Upper lobe of left lung (tissue), 6 donors: ENCODE measurements around the gene NME3. TPM values are rescaled to one million over a fixed set of nuclear protein-coding genes. Genes with fewer than 3 reads are reported as not detected.

Source experiments
- ATAC-seq, 2 donors: fragments of 200-7000 bp; cut with Tn5 transposase; one replicate each; pipeline ENCODE4 v1.9.1; 2022; ENCODE audit warnings: mild to moderate bottlenecking in 2 of 2, moderate library complexity in 2 of 2; ENCODE audit not compliant: low FRiP score in 2 of 2
- DNase-seq, 2 donors: peaks; one replicate each; pipeline ENCODE4 v3.0.0-alpha.2; 2019 to 2020
- H3K27ac ChIP-seq, 4 donors: fragments of 200-600 bp; sonication (generic); one replicate each; pipeline ENCODE4 v1.5.1; 2016 to 2019
- H3K27me3 ChIP-seq, 4 donors: fragments of 200-600 bp; sonication (generic); one replicate each; pipeline ENCODE4 v1.5.1; 2017 to 2019
- H3K36me3 ChIP-seq, 4 donors: fragments of 200-600 bp; sonication (generic); one replicate each; pipeline ENCODE4 v1.5.1; 2016 to 2019
- H3K4me1 ChIP-seq, 4 donors: fragments of 200-600 bp; sonication (generic); one replicate each; pipeline ENCODE4 v1.5.1; 2018 to 2019
- H3K4me3 ChIP-seq, 4 donors: fragments of 200-600 bp; sonication (generic); one replicate each; pipeline ENCODE4 v1.5.1; 2017 to 2019; ENCODE audit warnings: mild to moderate bottlenecking in 2 of 4, moderate library complexity in 1 of 4
- H3K9me3 ChIP-seq, 4 donors: fragments of 200-600 bp; sonication (generic); one replicate each; pipeline ENCODE4 v1.5.1; 2018 to 2019
- EP300 ChIP-seq, 4 donors: sonication (generic); formaldehyde crosslinking; IDR thresholded peaks; one replicate each; pipeline ENCODE4 v1.5.1; 2017; ENCODE audit warnings: antibody characterized with exemption in 4 of 4, control low read depth in 2 of 4
- POLR2A ChIP-seq, 4 donors: fragments of 450-650 bp; IDR thresholded peaks; one replicate each; pipeline ENCODE4 v1.5.1; 2016 to 2017; ENCODE audit warnings: antibody characterized with exemption in 4 of 4, mild to moderate bottlenecking in 2 of 4
- POLR2AphosphoS5 ChIP-seq, 2 donors: sonication (generic); formaldehyde crosslinking; IDR thresholded peaks; one replicate each; pipeline ENCODE4 v1.5.1; 2017; ENCODE audit warnings: antibody characterized with exemption in 2 of 2
- WGBS, 2 donors: methylation state at CpG; one replicate each; pipeline ENCODE4 v1.1.5; 2017 to 2018; 5-methylcytosine and 5-hydroxymethylcytosine counted together
- total RNA-seq, 6 donors: library from RNA; depleted of rRNA in 4 of 6; stranded (reverse); fragments of >200 nt in 4 of 6; gene quantifications; one replicate each; pipeline versions ENCODE4 v1.1.0 to v1.2.1, GENCODE V29; 2016 to 2021
- TF ChIP-seq, protein P1 (sequence below), 6 experiments: fragments of 450-650 bp in 4 of 6; fragments of 200-600 bp in 2 of 6; sonication (generic) in 2 of 6; IDR thresholded peaks; one replicate each; pipeline ENCODE4 v1.5.1; 2016 to 2019; ENCODE audit warnings: antibody characterized with exemption in 6 of 6
- donor health status: DM: no; HTN: no; CAD: no; lungs with moderate emphysema.
- donor health status: DM: no; HTN: yes; CAD: no; lungs with severe emphysema.

The NME3 gene
- total RNA-seq, 6 donors from 2014 or later = 57.8 to 155 (median 78.9) TPM

DNA sequence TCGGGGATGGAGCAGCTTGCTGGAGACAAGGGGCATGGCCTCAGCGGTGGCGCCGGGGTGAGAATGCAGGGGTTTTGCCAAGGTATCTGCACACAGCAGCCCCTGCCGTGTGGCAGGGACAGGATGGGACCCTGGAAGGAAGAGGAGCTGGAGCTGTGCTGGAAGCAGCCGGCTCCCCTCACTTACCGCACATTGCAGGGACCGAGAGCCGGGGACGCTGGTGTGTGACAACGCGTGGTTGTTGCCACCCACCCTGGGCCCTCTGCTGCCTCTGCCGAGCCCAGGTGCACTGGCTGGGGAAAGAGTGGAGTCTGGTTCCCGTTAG is 14.5 kb upstream of the NME3 start:
- peak in 1 of 2 donors; percentile 62 for DNase-seq
- H3K36me3 ChIP-seq = peaks cover 3 to 56% (median 34%) of the 10 kb centered on the region in 4 donors

DNA sequence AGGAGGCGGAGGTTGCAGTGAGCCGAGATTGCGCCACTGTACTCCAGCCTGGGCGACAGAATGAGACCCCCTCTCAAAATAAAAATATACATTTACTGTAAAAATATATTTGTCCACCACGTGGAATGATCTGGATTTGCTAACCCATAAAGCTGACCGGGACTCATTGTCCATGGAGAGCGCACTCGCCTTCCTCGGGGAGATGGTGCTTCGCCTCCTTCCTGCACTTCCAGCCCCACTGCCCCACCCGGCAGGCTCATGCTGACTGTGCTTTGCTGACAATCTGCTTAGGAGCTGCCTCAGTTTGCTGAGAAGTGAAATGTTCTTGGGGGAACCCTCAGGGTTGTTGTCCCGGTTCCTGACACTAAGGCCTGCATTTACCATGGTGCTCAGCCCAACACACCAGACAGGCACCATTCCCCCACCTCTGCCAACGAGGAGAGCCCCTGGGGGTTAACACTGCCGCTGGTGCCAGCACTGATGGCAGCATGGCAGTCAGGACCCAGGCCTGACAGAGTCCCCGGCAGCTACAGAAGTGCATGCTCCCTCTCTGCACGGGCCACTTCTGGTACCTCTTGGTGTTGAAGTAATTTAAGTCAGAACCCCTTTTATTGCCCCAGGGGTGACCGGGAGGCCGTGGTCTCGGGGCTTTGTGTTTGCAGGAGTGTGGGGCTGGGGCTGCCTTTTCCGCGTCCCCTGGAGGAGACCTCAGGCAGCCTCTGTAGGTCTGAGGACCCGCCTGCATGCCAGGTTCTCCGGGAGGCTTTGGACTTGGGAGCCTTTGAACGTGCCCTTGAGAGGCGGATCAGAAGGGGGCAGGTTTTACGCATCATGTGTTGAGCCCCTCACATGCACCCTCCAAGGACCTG is 13.9 kb upstream of the NME3 start:
- 90 to 92% methylated on average over 15 to 26 of the region's 26 CpGs for WGBS, 2 donors
- Histone ChIP-seq H3K4me1 (peaks cover 23 to 43% (median 25%) of the 10 kb centered on the region in 4 donors), H3K9me3 (no peaks in the 10 kb centered on the region), H3K36me3 (peaks cover 3 to 55% (median 32%) of the 10 kb centered on the region in 4 donors), H3K27me3 (no peaks in the 10 kb centered on the region), H3K4me3 (no peak overlapping the region), H3K27ac (no peak overlapping the region)
- ATAC-seq (no peak), DNase-seq (no peak)
- TF ChIP-seq POLR2AphosphoS5 (IDR thresholded peaks at IDR 0.05) (no peak), EP300 (IDR thresholded peaks at IDR 0.05) (no peak), POLR2A (IDR thresholded peaks at IDR 0.05) (no peak)
- TF ChIP-seq, protein P1, sequence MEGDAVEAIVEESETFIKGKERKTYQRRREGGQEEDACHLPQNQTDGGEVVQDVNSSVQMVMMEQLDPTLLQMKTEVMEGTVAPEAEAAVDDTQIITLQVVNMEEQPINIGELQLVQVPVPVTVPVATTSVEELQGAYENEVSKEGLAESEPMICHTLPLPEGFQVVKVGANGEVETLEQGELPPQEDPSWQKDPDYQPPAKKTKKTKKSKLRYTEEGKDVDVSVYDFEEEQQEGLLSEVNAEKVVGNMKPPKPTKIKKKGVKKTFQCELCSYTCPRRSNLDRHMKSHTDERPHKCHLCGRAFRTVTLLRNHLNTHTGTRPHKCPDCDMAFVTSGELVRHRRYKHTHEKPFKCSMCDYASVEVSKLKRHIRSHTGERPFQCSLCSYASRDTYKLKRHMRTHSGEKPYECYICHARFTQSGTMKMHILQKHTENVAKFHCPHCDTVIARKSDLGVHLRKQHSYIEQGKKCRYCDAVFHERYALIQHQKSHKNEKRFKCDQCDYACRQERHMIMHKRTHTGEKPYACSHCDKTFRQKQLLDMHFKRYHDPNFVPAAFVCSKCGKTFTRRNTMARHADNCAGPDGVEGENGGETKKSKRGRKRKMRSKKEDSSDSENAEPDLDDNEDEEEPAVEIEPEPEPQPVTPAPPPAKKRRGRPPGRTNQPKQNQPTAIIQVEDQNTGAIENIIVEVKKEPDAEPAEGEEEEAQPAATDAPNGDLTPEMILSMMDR (IDR thresholded peaks at IDR 0.05) = no peak

More for the DNA sequence above, 14.5 kb upstream of the NME3 start:
- Histone ChIP-seq H3K4me1 (peaks cover 20 to 40% (median 21%) of the 10 kb centered on the region in 4 donors), H3K4me3 (no peak overlapping the region), H3K27ac (no peak overlapping the region), H3K9me3 (no peaks in the 10 kb centered on the region), H3K27me3 (no peaks in the 10 kb centered on the region)
- TF ChIP-seq POLR2AphosphoS5 (IDR thresholded peaks at IDR 0.05) = no peak
- TF ChIP-seq, protein P1 (IDR thresholded peaks at IDR 0.05) = no peak
- no peak for TF ChIP-seq POLR2A (IDR thresholded peaks at IDR 0.05)
- TF ChIP-seq EP300 (IDR thresholded peaks at IDR 0.05) = no peak
- 88 to 91% methylated on average over 8 to 13 of the region's 14 CpGs for WGBS, 2 donors
- no peak for ATAC-seq

GRCh38 chr16:1782408-1783264 is 11.3 kb upstream of the NME3 start, which contains the start of the genes NUBP2 and SPSB3:
Gene NUBP2, plus strand, starts transcription at chr16:1782960. Its CDS starts 61 bp downstream, at chr16:1783021.
Gene SPSB3, minus strand, starts transcription at chr16:1782571. Its CDS starts 1,088 bp downstream, at chr16:1781483.
- WGBS, 2 donors = 0% methylated on average over 28 to 50 of the region's 102 CpGs
- Histone ChIP-seq H3K27ac (peak within 1 kb of the TSS; percentile 84 to 93 (median 86)), H3K36me3 (peaks cover 4 to 53% (median 34%) of the 10 kb centered on the region in 4 donors), H3K27me3 (no peaks in the 10 kb centered on the region), H3K4me1 (peaks cover 23 to 52% (median 28%) of the 10 kb centered on the region in 4 donors), H3K4me3 (peak within 1 kb of the TSS; percentile 88 to 99 (median 90)), H3K9me3 (no peaks in the 10 kb centered on the region)
- peak; percentile 98 to 100 for DNase-seq
- TF ChIP-seq POLR2A (IDR thresholded peaks at IDR 0.05) (peak in 3 of 4 donors; percentile 24 to 88 (median 71)), EP300 (IDR thresholded peaks at IDR 0.05) (peak in 1 of 4 donors; percentile 58), POLR2AphosphoS5 (IDR thresholded peaks at IDR 0.05) (peak; percentile 77 to 78)
- TF ChIP-seq, protein P1 (IDR thresholded peaks at IDR 0.05) = peak in 2 of 6 experiments; percentile 24 to 36
- ATAC-seq = peak; percentile 96 to 97

- peak in 1 of 2 donors; percentile 41 for ATAC-seq
Observed at GRCh38 chr16:1781758-1782407, 10.5 kb upstream of the NME3 start.

More at GRCh38 chr16:1781758-1782407, 10.5 kb upstream of the NME3 start:
- Histone ChIP-seq H3K4me1 (peaks cover 23 to 52% (median 28%) of the 10 kb centered on the region in 4 donors), H3K4me3 (peak overlapping the region; percentile 70 to 92 (median 88)), H3K27me3 (no peaks in the 10 kb centered on the region), H3K9me3 (no peaks in the 10 kb centered on the region), H3K27ac (peak overlapping the region; percentile 84 to 93 (median 86)), H3K36me3 (peaks cover 8 to 53% (median 34%) of the 10 kb centered on the region in 4 donors)
- peak in 1 of 4 donors; percentile 52 for TF ChIP-seq POLR2A (IDR thresholded peaks at IDR 0.05)
- TF ChIP-seq, protein P1 (IDR thresholded peaks at IDR 0.05) = peak in 2 of 6 experiments; percentile 20 to 57
- TF ChIP-seq EP300 (IDR thresholded peaks at IDR 0.05) = no peak
- no peak for TF ChIP-seq POLR2AphosphoS5 (IDR thresholded peaks at IDR 0.05)
- 0 to 3% methylated on average over 10 to 27 of the region's 70 CpGs for WGBS, 2 donors
- peak in 1 of 2 donors; percentile 88 for DNase-seq
